A673 (cell line): ENCODE data around the gene FCN2.

Source experiments
- EZH2 ChIP-seq: fragments of 200-600 bp; sonication (generic); IDR thresholded peaks from 2 replicates; pipeline ENCODE4 v1.6.1; 2017; ENCODE audit warnings: borderline replicate concordance, low read depth, mild to moderate bottlenecking, mixed read lengths, antibody characterized with exemption, low read length; ENCODE audit not compliant: poor library complexity, severe bottlenecking
- TF ChIP-seq, protein P1 (sequence below): fragments of 300-800, 200-600 bp; sonication (generic); conservative IDR thresholded peaks from 2 replicates; pipeline ENCODE4 v1.5.1; 2017; ENCODE audit warnings: low read depth, mild to moderate bottlenecking, antibody characterized with exemption, low read length, moderate library complexity, mixed read lengths

DNA sequence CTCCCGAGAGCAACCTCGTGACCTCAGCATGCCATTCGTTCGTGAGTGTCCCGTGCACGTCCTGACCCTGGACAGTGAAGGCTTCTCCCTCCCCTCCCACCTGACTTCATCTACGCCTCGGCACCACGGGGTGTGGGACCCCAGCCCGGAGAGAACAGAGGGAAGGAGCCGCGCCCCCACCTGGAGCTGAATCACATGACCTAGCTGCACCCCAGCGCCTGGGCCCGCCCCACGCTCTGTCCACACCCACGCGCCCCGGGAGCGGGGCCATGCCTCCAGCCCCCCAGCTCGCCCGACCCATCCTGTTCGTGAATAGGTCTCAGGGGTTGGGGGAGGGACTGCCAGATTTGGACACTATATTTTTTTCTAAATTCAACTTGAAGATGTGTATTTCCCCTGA lies 38.3 kb upstream of the FCN2 start:
- TF ChIP-seq, protein P1, sequence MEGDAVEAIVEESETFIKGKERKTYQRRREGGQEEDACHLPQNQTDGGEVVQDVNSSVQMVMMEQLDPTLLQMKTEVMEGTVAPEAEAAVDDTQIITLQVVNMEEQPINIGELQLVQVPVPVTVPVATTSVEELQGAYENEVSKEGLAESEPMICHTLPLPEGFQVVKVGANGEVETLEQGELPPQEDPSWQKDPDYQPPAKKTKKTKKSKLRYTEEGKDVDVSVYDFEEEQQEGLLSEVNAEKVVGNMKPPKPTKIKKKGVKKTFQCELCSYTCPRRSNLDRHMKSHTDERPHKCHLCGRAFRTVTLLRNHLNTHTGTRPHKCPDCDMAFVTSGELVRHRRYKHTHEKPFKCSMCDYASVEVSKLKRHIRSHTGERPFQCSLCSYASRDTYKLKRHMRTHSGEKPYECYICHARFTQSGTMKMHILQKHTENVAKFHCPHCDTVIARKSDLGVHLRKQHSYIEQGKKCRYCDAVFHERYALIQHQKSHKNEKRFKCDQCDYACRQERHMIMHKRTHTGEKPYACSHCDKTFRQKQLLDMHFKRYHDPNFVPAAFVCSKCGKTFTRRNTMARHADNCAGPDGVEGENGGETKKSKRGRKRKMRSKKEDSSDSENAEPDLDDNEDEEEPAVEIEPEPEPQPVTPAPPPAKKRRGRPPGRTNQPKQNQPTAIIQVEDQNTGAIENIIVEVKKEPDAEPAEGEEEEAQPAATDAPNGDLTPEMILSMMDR = no peak
- TF ChIP-seq EZH2 = no peak
